Measurements from ENCODE around the gene WNT6. TPM values are rescaled to one million over a fixed set of nuclear protein-coding genes. Genes with fewer than 3 reads are reported as not detected.

The WNT6 gene
- total RNA-seq, 1 experiment from 2014 or later = not detected

DNA sequence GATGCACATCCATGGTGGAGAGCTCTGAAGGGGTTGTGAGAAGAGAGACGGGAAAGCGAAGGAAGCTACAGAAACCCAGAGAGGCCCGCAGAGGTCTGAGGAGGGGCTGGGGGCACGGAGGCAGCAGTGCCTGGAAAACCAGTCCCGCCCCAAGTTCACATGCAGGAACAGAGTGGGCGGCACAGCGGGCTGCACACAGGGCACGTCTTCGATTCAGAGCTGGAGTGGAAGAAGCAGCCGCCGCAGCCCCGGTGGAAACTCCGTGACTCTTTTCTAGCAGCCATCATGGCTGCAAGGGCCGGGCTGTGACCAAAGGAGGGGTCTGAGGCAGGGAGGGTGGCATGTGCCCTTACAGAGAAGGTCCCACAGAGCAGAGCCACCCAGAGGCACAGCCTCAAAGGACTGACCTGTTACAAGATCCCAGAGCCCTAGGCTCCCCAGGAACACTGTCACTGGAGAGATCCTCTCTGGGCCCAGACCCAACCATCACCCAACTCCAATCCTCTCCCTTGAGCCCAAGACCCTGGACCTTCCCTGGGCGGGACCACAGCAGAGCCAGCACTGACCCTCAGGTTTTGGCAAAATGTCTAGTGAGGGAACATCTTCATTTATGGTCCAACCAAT lies 38.7 kb upstream of the WNT6 start:
- H2AFZ ChIP-seq (ENCODE audit: low read length) = no peak overlapping the region
- H3K36me3 ChIP-seq (ENCODE audit: low read depth, low read length) = no peaks in the 10 kb centered on the region
- no peaks in the 10 kb centered on the region for H3K27me3 ChIP-seq (ENCODE audit: low read length)
- ChIA-PET CTCF (no interaction called here), POLR2A (ENCODE audit: unreplicated experiment) (no interaction called here)
- H3K9me2 ChIP-seq (replicated peaks; ENCODE audit: low read length) = no peaks in the 10 kb centered on the region
- H3K27ac ChIP-seq (ENCODE audit: low read length) = no peak overlapping the region
- H3K4me2 ChIP-seq (ENCODE audit: low read length) = no peak overlapping the region
- H3K4me3 ChIP-seq (ENCODE audit: low read length) = no peak overlapping the region
- H4K20me1 ChIP-seq (ENCODE audit: low read length) = no peaks in the 10 kb centered on the region
- H3K9me3 ChIP-seq (ENCODE audit: low read length) = no peaks in the 10 kb centered on the region
- H3K79me2 ChIP-seq (ENCODE audit: low read length) = no peaks in the 10 kb centered on the region
- DNase-seq (no peak), ATAC-seq (no peak)
- no TSS peak for BruUV-seq (replicated peaks)
- no peak overlapping the region for H3K9ac ChIP-seq (ENCODE audit: low read length)
- H3F3A ChIP-seq (ENCODE audit: low read length, unreplicated experiment) = no peaks in the 10 kb centered on the region
- no peak for TF ChIP-seq EZH2 (IDR thresholded peaks at IDR 0.05; ENCODE audit: low read length, unreplicated experiment)
- TF ChIP-seq, protein P1, sequence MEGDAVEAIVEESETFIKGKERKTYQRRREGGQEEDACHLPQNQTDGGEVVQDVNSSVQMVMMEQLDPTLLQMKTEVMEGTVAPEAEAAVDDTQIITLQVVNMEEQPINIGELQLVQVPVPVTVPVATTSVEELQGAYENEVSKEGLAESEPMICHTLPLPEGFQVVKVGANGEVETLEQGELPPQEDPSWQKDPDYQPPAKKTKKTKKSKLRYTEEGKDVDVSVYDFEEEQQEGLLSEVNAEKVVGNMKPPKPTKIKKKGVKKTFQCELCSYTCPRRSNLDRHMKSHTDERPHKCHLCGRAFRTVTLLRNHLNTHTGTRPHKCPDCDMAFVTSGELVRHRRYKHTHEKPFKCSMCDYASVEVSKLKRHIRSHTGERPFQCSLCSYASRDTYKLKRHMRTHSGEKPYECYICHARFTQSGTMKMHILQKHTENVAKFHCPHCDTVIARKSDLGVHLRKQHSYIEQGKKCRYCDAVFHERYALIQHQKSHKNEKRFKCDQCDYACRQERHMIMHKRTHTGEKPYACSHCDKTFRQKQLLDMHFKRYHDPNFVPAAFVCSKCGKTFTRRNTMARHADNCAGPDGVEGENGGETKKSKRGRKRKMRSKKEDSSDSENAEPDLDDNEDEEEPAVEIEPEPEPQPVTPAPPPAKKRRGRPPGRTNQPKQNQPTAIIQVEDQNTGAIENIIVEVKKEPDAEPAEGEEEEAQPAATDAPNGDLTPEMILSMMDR (conservative IDR thresholded peaks at IDR 0.05; ENCODE audit: low read depth, low read length) = no peak
- H3K4me1 ChIP-seq (ENCODE audit: insufficient read depth, low read length) = no peaks in the 10 kb centered on the region
- intact Hi-C loops (cut with micrococcal nuclease) = no loop called here

DNA sequence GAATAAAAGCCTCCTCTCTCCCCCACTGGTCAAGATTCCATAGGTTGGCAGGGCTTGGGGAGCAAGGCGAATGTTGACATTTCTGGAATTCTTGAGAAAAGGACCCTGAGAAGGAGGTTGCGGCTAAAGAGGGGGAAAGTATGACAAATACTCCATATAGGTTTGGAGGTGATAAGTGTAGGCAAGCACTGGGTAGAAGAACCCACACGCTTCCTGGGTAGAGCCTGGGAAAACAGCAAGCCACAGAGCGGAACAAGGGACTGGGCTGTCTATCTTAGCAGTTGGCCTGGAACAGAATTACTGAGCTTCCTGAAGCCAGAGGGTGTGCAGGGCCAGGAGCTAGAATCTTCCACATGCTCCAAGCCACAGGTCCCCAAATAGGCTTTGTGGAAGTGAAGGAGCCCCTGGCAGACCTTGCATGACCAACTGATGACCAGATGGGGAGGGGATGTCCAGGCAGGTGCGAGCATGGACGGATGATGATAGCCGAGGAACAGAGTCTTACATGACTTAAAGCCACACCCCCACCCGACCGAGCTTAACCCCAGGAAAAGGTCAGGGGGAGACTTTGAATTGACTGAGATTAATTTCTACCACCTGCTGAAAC lies 37.9 kb upstream of the WNT6 start:
- CTCF ChIA-PET = no interaction called here
- ATAC-seq = no peak

DNA sequence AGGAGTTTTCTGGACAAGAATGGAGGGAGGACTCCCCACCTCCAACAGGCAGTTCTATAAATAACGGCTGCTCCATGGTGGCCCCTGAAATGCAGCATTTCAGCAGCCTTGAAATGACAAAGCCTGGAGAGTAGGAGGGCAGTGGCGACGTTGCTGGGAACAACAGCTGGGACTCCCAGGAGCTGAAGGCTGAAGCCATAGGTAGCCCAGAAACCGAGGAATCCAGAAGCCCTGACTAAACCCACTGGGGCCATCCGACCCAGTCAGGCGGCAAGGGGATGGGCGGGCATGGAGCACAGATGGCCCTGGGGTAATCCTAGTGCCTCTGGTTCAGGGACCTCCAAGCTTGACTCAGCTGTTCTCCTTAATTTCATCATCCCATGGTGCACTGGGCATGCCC lies 37.0 kb upstream of the WNT6 start:
- H2AFZ ChIP-seq (ENCODE audit: low read length) = no peak overlapping the region
- H3K9me3 ChIP-seq (ENCODE audit: low read length) = no peaks in the 10 kb centered on the region
- no peak overlapping the region for H3K4me2 ChIP-seq (ENCODE audit: low read length)
- H3K79me2 ChIP-seq (ENCODE audit: low read length) = no peaks in the 10 kb centered on the region
- no peaks in the 10 kb centered on the region for H3F3A ChIP-seq (ENCODE audit: low read length, unreplicated experiment)
- H3K9ac ChIP-seq (ENCODE audit: low read length) = no peak overlapping the region
- no peaks in the 10 kb centered on the region for H3K36me3 ChIP-seq (ENCODE audit: low read depth, low read length)
- ChIA-PET POLR2A (ENCODE audit: unreplicated experiment) (no interaction called here), CTCF (no interaction called here)
- H4K20me1 ChIP-seq (ENCODE audit: low read length) = no peaks in the 10 kb centered on the region
- H3K4me3 ChIP-seq (ENCODE audit: low read length) = no peak overlapping the region
- intact Hi-C loops (cut with micrococcal nuclease) = no loop called here
- DNase-seq = no peak
- H3K4me1 ChIP-seq (ENCODE audit: insufficient read depth, low read length) = no peaks in the 10 kb centered on the region
- H3K9me2 ChIP-seq (replicated peaks; ENCODE audit: low read length) = no peaks in the 10 kb centered on the region
- no peaks in the 10 kb centered on the region for H3K27me3 ChIP-seq (ENCODE audit: low read length)
- no peak overlapping the region for H3K27ac ChIP-seq (ENCODE audit: low read length)
- no peak for ATAC-seq
- TF ChIP-seq EZH2phosphoT487 (IDR thresholded peaks at IDR 0.05; ENCODE audit: borderline replicate concordance, low read length) (no peak), EZH2 (IDR thresholded peaks at IDR 0.05; ENCODE audit: low read length, unreplicated experiment) (no peak)
- TF ChIP-seq, protein P1 (conservative IDR thresholded peaks at IDR 0.05; ENCODE audit: low read depth, low read length) = no peak
- no TSS peak for BruUV-seq (replicated peaks)

More for the DNA sequence above, 37.9 kb upstream of the WNT6 start:
- Histone ChIP-seq H3K27me3 (ENCODE audit: low read length) (no peaks in the 10 kb centered on the region), H3K4me3 (ENCODE audit: low read length) (no peak overlapping the region), H3K9me3 (ENCODE audit: low read length) (no peaks in the 10 kb centered on the region), H3K4me1 (ENCODE audit: insufficient read depth, low read length) (no peaks in the 10 kb centered on the region), H3K4me2 (ENCODE audit: low read length) (no peak overlapping the region), H3K79me2 (ENCODE audit: low read length) (no peaks in the 10 kb centered on the region), H3K9me2 (replicated peaks; ENCODE audit: low read length) (no peaks in the 10 kb centered on the region), H3K27ac (ENCODE audit: low read length) (no peak overlapping the region), H3K36me3 (ENCODE audit: low read depth, low read length) (no peaks in the 10 kb centered on the region), H4K20me1 (ENCODE audit: low read length) (no peaks in the 10 kb centered on the region), H2AFZ (ENCODE audit: low read length) (no peak overlapping the region), H3K9ac (ENCODE audit: low read length) (no peak overlapping the region), H3F3A (ENCODE audit: low read length, unreplicated experiment) (no peaks in the 10 kb centered on the region)
- TF ChIP-seq EZH2phosphoT487 (IDR thresholded peaks at IDR 0.05; ENCODE audit: borderline replicate concordance, low read length) (no peak), EZH2 (IDR thresholded peaks at IDR 0.05; ENCODE audit: low read length, unreplicated experiment) (no peak)
- TF ChIP-seq, protein P1 (conservative IDR thresholded peaks at IDR 0.05; ENCODE audit: low read depth, low read length) = no peak
- POLR2A ChIA-PET (ENCODE audit: unreplicated experiment) = no interaction called here
- DNase-seq = no peak
- intact Hi-C loops (cut with micrococcal nuclease) = no loop called here
- BruUV-seq (replicated peaks) = no TSS peak

All from PC-3 (cell line).